Urothelium cell line (cell line): ENCODE measurements around the gene TMEM41B.
A peak's percentile ranks its signal among the peaks of the same experiment; 100 is the strongest.
"Not testable (repeated sequence)": the region's sequence is repeated elsewhere in the genome, so short reads cannot be mapped to it uniquely, and the experiment has no call there.

Source experiments
- DNase-seq: peaks from one replicate; pipeline ENCODE4 v3.0.0; 2011; ENCODE audit warnings: low spot score, mixed read lengths
- FAIRE-seq: peaks from 2 replicates; lab custom pipeline; 2011; peaks lifted over from hg19 to GRCh38; lab: Jason Lieb, UNC

The TMEM41B gene

DNA sequence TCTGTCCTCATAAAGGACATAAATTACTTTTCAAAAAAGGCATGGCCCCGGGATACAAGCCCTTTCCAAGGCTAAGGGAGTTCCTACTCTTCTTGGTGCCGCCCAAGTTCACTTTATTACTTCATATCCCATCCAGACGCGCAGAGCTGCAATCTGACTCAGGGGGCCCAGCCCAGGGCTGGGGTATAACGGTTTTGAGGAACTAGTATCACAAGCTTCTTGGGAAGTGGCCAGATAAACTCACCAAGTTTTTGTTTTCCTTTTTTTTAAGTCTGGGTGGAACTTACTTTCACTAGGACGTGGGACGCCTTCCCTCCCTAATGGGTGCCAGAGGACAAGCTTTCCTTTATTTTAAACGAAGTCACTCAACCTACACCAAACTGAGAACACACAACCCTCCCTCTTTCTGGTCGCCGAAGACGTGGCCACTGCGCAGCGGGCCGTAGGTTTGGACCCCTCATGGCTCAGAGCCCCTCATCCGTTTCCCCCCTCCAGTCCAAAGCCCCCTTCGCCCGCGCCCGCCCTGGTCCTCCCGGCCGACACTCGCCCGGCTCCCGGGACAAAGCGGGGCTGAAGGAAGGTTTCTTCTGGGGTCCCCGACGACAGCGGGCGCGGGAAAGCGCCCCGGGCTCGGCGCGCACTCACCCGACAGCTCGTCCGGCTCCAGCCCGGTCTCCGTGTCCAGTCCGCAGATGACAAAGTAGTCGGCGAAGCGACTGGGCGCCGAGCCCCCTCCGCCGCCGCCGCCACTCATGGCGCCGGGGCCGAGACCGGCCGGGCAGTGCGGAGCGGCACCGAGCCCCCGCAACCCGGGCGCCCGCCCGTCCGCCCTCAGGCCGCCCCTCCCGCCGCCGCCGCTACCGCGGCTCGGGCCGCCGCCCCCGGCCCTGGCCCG is 49.8 kb downstream of the TMEM41B start:
- FAIRE-seq (no peak), DNase-seq (peak; percentile 38)

DNA sequence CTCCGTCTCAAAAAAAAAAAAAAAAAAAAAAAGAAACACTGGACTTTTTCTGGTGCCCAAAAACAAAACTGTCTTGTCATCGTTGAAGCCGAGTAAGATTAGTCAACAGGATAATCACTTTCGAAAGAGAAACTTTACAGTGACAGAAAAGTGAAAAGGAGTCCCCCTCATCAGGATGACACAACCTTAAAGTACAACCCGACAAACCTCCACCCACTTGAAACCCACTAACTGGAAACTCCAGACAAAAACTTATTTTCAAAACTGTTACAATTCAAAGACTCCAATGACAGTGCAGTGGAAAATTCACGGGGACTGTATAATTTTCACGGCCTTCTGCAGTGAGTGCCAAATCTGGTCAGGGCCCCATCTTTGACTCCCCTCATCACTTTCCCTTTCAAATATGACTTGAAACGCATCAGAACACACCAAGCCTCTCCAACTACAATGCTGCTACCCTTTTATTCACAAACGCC is 50.5 kb downstream of the TMEM41B start:
- DNase-seq (no peak), FAIRE-seq (no peak)

DNA sequence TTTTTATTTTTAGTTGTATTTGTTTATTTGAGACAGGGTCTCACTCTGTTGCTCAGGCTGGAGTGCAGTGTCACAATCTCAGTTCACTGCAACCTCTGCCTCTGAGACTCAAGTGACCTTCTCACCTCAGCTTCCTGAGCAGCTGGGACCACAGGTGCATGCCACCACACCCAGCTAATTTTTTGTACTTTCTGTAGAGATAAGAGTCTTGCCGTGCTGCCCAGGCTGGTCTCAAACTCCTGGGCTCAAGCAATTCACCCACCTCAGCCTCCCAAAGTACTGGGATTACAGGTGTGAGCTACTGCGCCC is 53.6 kb downstream of the TMEM41B start:
- DNase-seq, FAIRE-seq: not testable (repeated sequence)

DNA sequence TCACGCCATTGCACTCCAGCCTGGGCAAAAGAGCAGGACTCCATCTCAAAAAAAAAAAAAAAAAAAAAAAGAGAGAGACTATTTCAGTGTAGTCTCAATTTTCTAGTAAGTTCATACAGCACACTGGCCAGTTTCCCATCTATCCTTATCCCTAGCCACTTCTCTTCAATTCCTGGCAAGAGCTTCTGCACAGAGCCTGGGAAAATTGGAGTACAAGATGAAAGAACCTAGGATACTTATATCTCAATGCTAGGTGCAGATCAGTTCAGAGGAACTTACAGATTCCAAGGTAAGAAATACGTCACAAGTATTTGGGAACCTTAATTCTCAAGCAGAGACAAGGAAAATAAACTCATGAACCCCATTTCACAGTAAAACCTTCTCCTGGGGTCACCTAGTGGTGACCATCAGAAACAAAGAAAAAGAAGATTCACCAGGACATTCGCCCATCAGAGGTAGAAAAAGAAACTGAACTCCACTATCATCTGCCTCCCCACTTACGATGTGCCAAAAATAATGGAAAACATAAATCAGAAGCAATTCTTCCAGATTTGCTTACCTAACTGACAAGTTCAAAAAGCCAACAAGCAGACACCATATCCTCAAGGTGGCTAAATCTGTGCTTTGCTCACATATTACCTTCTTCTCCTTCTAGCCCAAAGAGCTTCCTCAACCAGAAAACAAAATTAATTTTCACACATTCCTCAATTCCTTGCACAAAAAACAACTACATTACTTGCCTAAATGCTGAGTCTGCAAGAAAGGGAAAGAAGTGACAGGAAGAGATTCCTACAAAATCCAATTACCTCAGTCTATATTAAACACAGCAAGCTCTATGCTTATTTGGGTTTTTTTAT is 54.2 kb downstream of the TMEM41B start:
- FAIRE-seq (no peak), DNase-seq (no peak)

DNA sequence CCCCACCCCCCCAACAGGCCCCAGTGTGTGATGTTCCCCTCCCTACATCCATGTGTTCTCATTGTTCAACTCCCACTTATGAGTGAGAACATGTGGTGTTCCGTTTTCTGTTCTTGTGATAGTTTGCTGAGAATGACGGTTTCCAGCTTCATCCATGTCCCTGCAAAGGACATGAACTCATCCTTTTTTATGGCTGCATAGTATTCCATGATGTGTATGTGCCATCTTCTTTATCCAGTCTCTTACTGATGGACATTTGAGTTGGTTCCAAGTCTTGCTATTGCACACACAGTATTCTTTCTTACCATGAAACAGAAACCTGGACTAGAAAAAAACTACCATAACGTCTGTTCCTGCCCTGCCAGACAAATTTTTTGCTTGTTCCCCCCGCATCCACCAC is 56.1 kb downstream of the TMEM41B start:
- DNase-seq, FAIRE-seq: not testable (repeated sequence)

DNA sequence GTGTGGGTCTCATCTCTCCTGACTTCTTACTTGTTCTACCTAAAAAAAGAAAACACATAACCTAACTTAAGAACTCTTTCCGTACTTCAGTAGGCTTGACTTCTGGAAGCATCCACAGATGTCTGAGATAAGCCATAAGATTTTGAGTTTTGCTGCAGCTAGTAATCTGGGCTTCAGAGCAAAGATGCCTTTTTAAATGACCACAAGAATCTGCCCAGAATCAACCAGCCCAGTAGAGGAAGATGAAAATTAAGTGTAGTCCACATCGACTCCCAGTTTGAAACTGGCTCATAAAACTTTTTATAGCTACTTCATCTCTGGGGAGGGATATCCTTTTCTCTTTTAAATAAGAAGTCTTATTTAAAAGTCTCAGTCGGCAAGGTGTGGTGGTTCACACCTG is 60.0 kb downstream of the TMEM41B start:
- DNase-seq (no peak), FAIRE-seq (no peak)

DNA sequence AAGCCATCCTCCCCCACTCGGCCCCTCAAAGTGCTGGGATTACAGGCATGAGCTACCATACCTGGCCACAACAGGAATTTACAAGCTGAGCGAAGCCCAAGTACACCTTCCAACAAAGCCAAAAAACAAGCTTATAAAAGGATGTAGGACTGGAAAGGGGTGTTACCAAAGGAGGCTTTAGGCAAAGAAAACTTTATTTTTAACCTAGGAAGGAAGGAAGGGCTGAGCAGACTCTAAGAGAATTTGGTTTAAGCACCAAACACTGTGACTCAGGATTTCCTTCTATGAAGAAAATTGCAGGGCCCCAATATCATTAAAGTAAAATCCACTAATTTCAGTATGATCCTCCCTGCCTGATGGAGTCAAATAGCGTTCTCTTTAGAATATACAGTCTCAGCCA is 61.3 kb downstream of the TMEM41B start:
- DNase-seq (no peak), FAIRE-seq (no peak)

DNA sequence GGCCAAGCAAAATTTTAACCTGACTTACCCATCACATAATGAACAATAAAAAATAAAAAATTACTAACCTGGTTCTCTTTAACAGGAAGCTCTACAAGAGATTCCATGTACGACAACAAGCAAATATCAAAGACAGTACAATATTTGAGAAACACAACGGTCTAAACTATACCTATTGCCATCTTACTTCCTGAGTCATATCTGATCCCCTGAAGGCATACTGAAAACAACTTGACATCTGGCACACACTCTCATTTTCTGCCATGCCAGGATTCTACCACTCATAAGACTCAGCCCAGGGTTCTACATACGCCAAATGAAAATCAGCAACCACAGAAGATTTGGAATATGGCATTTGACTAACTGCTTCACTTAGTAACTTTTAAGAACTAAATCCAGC is 63.1 kb downstream of the TMEM41B start:
- DNase-seq (no peak), FAIRE-seq (no peak)

DNA sequence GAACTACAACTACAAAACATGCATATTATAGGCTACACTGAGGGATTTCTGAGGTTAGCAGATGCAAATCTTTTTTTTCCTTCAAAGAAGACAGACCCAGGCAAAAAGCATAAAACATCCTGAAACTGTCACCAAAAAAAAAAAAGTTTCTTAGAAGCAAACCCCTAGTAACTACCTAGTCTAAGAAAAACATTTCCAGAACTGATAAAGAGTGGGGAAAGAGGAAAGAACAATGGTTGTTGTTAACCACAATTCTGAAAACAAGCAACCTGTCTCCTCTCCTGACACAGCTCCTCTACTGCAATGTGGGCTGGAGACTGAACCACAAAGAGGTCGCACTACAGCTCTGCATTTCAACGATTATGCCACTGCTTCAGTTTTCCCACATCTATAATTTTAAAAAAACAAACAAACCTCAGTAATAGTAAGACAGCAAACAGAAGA is 64.2 kb downstream of the TMEM41B start:
- no peak for FAIRE-seq
- no peak for DNase-seq

DNA sequence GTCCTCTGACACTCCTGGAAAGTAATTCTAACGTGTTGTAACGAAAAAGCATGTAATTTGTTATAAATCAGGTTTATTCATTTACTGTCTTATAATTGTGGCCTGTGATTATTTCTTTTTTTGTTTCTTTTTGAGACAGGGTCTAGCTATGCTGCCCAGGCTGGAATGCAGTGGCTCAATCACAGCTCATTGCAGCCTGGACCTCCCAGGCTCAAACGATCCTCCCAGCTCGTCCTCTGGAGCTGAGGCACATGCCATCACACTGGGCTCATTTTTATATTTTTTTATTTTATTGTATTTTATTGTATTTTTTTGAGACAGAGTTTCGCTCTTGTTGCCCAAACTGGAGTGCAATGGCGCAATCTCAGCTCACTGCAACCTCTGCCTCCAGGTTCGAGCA is 65.1 kb downstream of the TMEM41B start:
- DNase-seq = no peak
- no peak for FAIRE-seq

DNA sequence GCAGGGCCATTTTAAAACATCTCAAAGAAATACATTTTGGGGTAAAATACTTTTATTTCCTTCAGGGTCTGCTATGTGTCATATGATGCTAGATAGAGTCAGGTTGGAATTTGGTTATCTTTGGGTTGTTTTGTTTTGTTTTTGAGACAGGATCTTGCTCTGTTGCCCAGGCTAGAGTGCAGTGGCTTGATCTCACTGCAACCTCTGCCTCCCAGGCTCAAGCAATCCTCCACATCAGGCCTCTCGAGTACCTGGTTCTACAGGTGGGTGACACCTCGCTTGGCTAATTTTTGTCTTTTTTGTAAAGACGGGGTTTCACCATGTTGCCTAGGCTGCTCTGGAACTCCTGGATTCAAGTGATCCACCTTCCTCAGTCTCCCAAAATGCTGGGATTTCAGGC is 66.5 kb downstream of the TMEM41B start:
- FAIRE-seq = no peak
- no peak for DNase-seq

DNA sequence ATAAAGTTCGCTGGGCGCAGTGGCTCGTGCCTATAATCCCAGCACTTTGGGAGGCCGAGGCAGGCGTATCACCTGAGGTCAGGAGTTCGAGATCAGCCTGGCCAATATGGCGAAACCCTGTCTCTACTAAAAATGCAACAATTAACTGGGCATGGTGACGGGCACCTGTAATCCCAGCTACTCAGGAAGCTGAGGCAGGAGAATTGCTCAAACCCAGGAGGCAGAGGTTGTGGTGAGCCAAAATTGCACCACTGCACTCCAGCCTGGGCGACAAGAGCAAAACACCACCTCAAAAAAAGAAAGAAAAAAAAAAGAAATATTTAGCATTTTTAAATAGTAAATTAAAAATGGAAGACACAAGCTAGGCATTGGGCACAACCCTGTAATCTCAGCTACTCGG is 78.2 kb downstream of the TMEM41B start:
- not testable (repeated sequence) for DNase-seq, FAIRE-seq

DNA sequence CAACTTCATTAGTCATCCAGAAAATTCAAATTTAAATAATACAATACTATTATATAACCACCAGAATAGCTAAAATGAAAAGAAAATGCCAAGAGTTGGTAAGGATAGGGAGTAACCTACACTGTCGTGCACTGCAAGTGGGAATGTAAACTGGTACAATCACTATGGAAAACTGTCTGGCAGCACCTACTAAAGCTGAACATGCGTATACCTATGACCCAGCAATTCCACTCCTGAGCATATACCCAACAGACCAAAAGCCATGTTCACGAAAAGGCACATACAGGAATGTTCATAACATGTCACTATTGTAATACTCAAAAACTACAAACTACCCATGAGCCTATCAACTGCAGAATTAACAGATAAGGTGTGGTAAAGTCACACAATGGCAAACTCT is 81.9 kb downstream of the TMEM41B start:
- FAIRE-seq (no peak), DNase-seq (no peak)

DNA sequence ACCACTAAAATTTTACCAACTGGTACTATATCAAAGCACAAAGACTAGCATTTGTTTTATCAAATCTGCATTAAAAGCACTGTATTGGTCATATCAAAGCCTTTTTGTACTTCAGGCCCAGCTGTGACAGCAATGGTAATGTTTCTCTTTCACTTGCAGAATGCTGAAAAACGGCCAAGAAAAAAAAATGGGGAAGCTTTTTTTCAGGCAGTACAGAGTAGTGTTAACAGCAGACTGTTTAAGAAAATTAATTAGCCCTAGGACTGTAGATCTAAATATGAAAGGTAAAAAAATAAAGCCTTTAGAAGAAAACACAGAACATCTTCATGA is 82.6 kb downstream of the TMEM41B start:
- DNase-seq = no peak
- no peak for FAIRE-seq
